NCI-H446 (cell line): ENCODE results near the gene ZDHHC14.
"Not testable (repeated sequence)": the region's sequence is repeated elsewhere in the genome, so short reads cannot be mapped to it uniquely, and the experiment has no call there.

ENCODE experiments used
- DNase-seq, 2 experiments: peaks; one replicate each; lab custom pipeline; 2025; lab: John Stamatoyannopoulos, UW

Gene ZDHHC14

GRCh38 chr6:157569543-157569942 lies 188.6 kb downstream of the ZDHHC14 start:
- DNase-seq, result no peak

DNA sequence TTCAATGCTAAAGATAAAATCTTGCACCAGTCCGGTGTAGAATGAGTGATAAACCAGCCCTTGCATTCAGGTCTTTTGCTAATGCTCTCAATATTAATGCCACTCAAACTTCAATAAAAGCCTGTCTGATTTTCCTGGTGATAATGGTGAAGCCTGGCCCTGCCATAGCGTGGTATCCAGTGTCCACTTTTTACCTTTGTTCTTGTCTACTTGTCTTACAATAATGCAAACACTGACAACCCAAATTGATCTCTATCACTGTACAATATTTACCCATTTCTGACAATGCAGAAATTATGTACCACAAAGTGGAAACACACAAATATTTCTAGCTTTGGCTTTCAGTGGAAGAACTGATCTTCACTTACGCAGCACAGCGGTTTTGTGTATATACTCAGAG lies 189.1 kb downstream of the ZDHHC14 start:
- no peak for DNase-seq

GRCh38 chr6:157570752-157571151 lies 189.8 kb downstream of the ZDHHC14 start:
- no peak for DNase-seq

DNA sequence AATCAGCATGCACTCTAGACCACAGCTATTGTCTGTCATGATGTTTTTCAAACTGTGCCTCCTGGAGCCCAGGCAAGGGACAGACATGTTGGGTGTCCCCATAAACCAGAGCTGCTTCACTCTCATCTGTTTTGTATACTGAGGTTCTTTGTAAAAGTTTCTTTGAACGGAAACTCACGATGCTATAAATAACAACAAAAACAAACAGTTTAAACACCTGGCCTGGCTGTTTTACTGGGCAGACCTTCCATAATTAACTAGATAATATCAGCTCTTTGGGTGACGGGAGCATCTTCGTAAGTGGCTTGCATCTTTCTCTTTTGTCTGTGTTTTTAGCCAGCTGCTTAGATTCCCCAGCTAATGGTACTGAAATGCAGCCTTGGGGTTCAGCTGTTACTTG lies 190.3 kb downstream of the ZDHHC14 start:
- DNase-seq, result no peak

DNA sequence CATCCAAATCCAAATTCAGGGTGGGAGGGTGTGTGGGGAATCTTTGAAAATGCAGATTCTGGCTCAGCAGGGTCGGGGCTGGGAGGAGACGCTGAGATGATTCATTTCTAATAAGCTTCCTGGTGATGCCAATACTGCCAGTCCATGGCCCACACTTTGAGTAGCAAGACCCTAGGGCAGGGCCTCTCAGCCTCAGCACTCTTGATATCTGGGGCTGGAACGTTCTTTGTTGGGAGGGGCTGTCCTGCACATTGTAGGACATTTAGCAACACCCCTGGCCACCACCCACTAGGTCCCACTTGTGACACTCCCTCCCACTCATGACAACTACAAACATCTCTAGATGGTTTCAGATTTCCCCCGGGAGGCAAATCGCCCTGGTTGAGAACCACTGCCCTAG lies 191.0 kb downstream of the ZDHHC14 start:
- no peak for DNase-seq

GRCh38 chr6:157574851-157575424 lies 193.9 kb downstream of the ZDHHC14 start:
- no peak for DNase-seq

- DNase-seq, result no peak
Observed at GRCh38 chr6:157575436-157576145, 194.6 kb downstream of the ZDHHC14 start.

GRCh38 chr6:157576991-157577390 lies 196.0 kb downstream of the ZDHHC14 start:
- not testable (repeated sequence) for DNase-seq

- not testable (repeated sequence) for DNase-seq
Observed at GRCh38 chr6:157578527-157578926, 197.5 kb downstream of the ZDHHC14 start.

- DNase-seq, result no peak
Observed at GRCh38 chr6:157579467-157580031, 198.6 kb downstream of the ZDHHC14 start.

DNA sequence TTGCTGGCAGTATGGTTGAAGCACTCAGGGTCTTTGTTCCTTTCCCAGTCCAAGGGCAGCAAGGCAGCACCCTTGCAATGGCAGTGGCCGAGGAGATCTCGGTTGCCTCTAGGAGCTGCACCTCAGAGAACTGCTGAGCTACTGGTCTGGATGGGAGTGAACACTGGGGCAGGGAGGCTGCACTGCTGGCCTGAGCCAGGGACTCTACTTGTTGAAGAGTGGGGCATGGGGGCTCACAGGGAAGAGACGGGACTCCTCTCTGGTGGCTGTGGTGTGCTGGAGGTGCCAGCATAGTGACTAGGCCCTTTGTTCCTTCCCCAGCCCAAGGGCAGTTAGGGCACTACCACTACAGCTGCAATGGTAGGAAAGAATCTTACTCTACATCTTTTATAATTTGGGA lies 203.0 kb downstream of the ZDHHC14 start:
- DNase-seq, result no peak

- no peak for DNase-seq
Observed at GRCh38 chr6:157585274-157586087, 204.5 kb downstream of the ZDHHC14 start.

- no peak for DNase-seq
Observed at GRCh38 chr6:157586088-157586414, 205.1 kb downstream of the ZDHHC14 start.

DNA sequence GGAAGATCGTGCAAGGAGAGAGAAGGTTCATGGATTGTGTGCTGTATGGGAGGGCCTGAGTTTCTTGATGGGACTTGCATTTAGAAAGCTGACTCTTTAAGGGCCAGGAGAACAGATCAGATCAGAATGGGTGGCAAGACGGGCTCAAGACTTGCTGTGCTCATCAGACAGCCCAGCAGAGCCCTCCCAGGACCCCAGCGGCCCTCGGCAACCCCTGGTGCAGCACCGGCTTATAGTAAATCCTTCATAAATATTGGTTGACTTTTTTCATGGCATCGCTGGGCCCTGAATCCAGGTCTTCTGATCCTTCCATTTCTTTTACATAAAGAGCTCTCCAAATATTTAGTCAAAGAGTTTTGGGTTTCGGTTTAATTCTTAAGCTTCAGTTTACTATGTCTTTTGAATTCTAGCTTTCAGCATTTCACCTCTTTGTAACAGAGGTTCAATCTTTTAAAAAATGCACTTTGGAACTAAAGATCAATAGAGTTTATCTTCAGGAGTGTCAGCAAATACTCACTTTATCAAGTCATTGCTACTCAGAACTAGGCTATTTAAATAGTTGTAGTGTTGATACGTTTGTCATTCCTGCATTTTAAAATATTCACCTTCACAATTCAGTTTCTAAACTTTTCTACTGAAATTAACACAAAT lies 205.6 kb downstream of the ZDHHC14 start:
- no peak for DNase-seq

DNA sequence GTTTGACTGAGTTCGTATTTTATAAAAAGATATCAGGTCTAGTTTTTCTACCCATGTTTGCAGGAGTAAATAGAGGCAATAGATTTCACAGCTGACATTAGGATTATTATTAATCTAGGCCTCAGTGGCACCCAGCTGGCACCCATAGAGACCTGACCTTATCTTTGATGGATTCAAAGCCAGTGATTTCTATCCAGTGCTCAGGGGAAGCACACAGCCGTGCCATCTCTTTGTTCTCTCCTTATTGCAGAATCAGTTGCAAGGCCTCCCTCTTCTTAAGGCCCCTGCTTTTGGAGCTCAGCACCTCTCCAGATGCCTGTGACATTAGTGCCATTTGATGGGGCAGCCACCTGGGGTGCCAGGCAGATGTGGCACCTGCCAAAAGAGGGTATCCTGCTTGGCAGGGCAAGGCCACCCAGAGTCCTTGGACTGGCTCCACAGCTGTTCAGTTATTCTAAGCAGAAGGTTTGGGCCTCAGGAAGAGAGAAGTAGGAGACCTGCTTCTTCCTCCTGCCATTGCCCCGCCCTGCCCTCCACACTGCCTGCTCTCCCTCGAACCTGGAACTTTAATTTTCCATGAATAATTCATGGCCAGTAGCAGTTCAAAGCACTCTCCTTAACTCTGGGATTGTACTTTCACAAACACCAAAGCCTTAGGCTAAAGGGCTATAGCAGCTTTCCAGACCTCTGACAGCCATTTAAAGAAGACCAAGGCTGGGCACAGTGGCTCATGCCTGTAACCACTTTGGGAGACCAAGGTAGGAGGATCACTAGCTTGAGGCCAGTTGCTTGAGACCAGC lies 206.3 kb downstream of the ZDHHC14 start:
- no peak for DNase-seq

GRCh38 chr6:157590654-157591053 lies 209.7 kb downstream of the ZDHHC14 start:
- DNase-seq, result not testable (repeated sequence)

DNA sequence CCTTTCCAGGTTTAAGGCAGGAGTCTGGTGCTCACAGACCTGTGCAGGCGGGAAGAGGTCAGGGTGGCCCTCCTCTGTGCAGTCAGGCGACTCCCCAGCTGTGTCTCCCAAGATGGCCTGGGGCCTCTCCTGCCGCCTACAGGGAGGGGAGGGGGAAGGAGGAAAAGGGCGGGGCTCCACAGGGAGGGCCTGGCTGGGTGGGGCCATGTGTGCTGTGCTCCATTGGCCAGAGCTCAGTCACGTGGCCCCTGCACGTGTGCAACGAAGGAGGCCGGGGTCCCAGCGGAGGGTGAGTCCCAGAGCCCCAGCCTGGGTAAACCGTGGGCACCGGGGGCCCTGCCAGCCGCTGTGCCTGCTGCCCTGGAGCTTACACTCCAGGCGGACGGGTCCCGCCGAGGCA lies 211.6 kb downstream of the ZDHHC14 start:
- DNase-seq, result no peak

DNA sequence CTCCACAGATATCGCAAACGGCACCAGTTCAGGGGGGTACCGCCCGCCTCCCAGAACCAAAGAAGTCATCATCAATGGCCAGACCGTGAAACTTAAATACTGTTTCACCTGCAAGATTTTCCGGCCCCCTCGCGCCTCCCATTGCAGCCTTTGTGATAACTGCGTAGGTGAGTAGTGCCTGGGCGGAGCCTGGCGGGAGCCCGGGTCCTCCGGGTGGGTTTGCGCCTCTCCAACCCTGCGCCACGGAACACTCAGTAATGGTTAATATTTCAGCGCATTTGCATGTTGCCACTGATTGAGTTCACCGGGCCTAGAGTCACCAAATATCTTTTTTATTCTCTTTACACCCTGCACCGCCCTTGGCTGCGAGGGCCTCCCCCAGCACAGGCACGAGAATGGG lies 212.0 kb downstream of the ZDHHC14 start:
- DNase-seq, result no peak

DNA sequence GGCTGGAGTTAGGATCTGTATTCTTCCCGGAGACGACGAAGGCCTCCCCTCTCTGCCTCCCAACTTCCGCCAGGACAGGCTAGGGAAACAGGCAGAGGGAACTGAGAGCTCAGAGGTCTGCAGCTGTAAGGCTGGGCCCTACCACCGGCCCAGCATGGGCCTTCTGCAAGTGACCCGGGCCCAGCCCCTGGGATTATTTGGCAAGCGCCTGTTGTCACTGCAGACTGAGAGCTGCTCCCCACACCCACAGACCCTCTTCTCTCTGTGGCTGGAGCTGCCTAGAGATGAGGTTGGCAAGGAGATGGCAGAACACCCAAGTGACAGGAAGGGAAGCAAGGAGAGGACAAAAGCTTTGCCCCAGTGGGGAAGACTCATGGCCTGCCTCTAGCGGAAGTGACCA lies 212.6 kb downstream of the ZDHHC14 start:
- DNase-seq, result no peak

- no peak for DNase-seq
Observed at GRCh38 chr6:157594292-157594691, 213.3 kb downstream of the ZDHHC14 start.

GRCh38 chr6:157595768-157596167 lies 214.8 kb downstream of the ZDHHC14 start:
- no peak for DNase-seq

DNA sequence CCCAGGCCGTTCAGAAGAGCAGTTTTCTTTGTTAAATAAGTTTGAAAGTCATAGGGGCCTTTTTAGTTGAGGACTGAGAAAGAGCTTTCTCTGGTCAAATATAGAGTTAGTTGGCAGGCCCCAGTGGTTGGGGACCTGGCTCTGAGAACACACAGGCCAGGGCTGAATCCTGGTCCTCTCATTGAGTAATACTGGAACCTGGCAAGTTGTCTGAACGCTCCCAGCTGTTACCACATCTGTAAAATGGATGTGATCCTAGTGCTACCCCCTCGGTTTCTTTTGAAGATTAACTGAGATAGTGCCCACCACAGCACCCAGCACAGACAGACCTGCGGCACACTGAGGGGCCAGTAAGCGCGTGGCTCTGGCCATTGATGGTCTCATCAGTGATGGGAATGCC lies 215.5 kb downstream of the ZDHHC14 start:
- no peak for DNase-seq
